Peyer's patch (tissue), 4 donors: ENCODE measurements around the gene ATP1A2. TPM values are rescaled to one million over a fixed set of nuclear protein-coding genes. Genes with fewer than 3 reads are reported as not detected.

Experiments used
- DNase-seq, 3 donors: peaks; one replicate each; pipeline ENCODE4 v3.0.0-alpha.2; 2017 to 2019
- H3K27ac ChIP-seq, 4 donors: fragments of 200-600 bp; sonication (generic); one replicate each; pipeline ENCODE4 v1.5.1; 2016 to 2019
- H3K27me3 ChIP-seq, 2 donors: fragments of 200-600 bp; sonication (generic); one replicate each; pipeline ENCODE4 v1.5.1; 2019
- H3K36me3 ChIP-seq, 3 donors: fragments of 200-600 bp; sonication (generic); one replicate each; pipeline ENCODE4 v1.5.1; 2016 to 2019
- H3K4me1 ChIP-seq, 4 donors: fragments of 200-600 bp; sonication (generic); one replicate each; pipeline ENCODE4 v1.5.1; 2016 to 2019
- H3K4me3 ChIP-seq, 4 donors: fragments of 200-600 bp; sonication (generic); 1 replicate in 3 of 4; 2 replicates in 1 of 4; pipeline ENCODE4 v1.5.1; 2016 to 2019; ENCODE audit warnings: mild to moderate bottlenecking in 1 of 4
- H3K9me3 ChIP-seq, 4 donors: fragments of 200-600 bp; sonication (generic); one replicate each; pipeline ENCODE4 v1.5.1; 2016 to 2019; ENCODE audit warnings: mild to moderate bottlenecking in 1 of 4
- POLR2A ChIP-seq, 2 donors: fragments of 450-650 bp; IDR thresholded peaks; one replicate each; pipeline ENCODE4 v1.5.1; 2017; ENCODE audit warnings: antibody characterized with exemption in 2 of 2, mild to moderate bottlenecking in 2 of 2, moderate library complexity in 2 of 2
- total RNA-seq, 4 donors: library from RNA; depleted of rRNA; stranded (reverse); fragments of >200 nt; gene quantifications; one replicate each; pipeline ENCODE4 v1.1.0, GENCODE V29; 2016
- TF ChIP-seq, protein P1 (sequence below), 6 experiments: fragments of 450-650 bp in 4 of 6; fragments of 200-600 bp in 2 of 6; sonication (generic) in 1 of 6; IDR thresholded peaks; one replicate each; pipeline ENCODE4 v1.5.1; 2017 to 2019; ENCODE audit warnings: antibody characterized with exemption in 6 of 6, mild to moderate bottlenecking in 3 of 6, moderate library complexity in 1 of 6

Gene ATP1A2
- 1 to 10 TPM; 2.3 to 7.4 (median 6.0) TPM for total RNA-seq

DNA sequence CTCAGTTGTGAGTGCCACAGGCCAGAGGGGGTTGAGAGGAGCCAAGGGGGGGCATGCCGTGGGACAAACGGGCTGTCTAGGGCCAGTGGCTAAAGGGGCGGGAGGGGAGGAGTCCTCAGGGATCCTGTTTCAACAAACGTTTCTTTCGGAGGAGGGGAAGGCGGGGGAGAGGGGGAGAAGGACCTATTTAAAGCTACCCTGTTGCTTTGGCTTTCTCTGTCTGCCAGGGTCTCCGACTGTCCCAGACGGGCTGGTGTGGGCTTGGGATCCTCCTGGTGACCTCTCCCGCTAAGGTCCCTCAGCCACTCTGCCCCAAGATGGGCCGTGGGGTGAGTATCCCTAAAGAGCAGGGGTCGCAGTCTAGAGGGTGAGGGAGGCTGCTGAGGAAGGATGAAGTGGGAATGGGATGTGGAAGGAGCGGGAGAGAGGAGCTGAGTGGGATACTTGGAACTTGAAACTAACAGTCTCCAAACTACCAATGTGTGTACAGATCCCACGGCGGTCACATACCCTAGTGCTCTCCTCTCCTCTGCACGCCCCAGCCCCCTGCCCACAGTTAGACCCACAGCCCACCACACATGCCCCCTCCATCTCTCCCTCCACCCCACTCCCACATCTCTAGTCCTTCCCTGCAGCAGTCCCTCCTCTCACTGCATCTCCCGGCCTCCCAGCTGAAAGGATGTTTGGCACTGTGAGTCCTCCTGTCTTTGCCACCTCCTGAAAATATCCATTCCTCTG is at the start of gene ATP1A2:
ATP1A2 (plus strand) TSS at position 215 of the 738 bp plus-strand sequence; CDS start at position 318, 103 bp downstream.
- Histone ChIP-seq H3K27ac (peak within 1 kb of the TSS in 2 of 4 donors; percentile 43 to 51), H3K36me3 (no peaks in the 10 kb centered on the region), H3K9me3 (no peaks in the 10 kb centered on the region), H3K4me1 (no peaks in the 10 kb centered on the region), H3K4me3 (peak within 1 kb of the TSS in 1 of 4 donors; percentile 36), H3K27me3 (no peaks in the 10 kb centered on the region)
- no peak for TF ChIP-seq POLR2A (IDR thresholded peaks at IDR 0.05)
- TF ChIP-seq, protein P1, sequence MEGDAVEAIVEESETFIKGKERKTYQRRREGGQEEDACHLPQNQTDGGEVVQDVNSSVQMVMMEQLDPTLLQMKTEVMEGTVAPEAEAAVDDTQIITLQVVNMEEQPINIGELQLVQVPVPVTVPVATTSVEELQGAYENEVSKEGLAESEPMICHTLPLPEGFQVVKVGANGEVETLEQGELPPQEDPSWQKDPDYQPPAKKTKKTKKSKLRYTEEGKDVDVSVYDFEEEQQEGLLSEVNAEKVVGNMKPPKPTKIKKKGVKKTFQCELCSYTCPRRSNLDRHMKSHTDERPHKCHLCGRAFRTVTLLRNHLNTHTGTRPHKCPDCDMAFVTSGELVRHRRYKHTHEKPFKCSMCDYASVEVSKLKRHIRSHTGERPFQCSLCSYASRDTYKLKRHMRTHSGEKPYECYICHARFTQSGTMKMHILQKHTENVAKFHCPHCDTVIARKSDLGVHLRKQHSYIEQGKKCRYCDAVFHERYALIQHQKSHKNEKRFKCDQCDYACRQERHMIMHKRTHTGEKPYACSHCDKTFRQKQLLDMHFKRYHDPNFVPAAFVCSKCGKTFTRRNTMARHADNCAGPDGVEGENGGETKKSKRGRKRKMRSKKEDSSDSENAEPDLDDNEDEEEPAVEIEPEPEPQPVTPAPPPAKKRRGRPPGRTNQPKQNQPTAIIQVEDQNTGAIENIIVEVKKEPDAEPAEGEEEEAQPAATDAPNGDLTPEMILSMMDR (IDR thresholded peaks at IDR 0.05), result no peak
- DNase-seq, result no peak

DNA sequence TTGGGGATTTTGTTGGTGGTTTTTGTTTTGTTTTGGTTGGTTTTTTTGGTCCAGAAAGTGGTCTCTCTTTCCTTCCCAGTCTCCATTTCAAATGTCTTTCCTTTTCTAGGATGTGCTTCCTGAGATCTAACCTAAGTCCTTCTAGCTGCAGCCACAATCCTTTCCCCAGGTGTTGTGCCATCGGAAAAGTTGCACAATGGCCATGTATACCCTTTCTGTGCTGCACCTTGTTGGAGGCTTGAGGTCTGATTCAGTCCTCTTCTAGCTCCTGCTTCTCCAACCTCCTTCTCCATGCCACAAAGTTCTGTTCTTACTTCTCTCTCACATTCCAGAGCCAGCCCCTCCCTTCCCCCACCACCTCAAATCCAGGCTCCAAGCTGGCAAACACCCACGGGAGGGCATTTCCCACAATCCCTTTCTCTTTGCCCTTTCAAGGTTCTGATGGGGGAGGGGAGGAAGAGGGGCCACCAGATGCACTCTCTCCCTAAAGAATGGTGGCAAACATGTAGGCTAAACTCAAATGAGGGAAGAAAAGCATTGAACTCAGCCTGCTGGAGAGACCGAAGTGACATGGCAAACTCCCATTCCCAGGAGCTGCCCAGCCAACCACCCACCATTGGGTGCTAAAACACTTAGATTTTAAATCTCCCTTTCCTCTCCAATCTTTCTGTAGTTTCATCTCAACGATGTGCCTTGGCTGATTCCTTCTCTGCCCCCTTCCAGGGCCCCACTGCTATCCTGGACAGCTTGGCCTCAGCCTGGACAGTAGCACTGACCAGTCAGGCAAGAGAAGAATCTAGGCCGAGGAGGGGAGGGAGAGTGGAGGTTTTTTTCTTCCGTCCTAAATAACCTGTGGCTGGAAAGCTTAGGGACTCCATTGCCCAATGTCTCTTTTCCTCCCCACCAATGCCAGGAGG is 48.5 kb upstream of the ATP1A2 start:
- DNase-seq, result no peak
- H3K36me3 ChIP-seq, result no peaks in the 10 kb centered on the region
- TF ChIP-seq, protein P1 (IDR thresholded peaks at IDR 0.05), result no peak
- no peak overlapping the region for H3K27ac ChIP-seq
- no peaks in the 10 kb centered on the region for H3K9me3 ChIP-seq
- H3K4me3 ChIP-seq, result no peak overlapping the region
- no peaks in the 10 kb centered on the region for H3K27me3 ChIP-seq
- H3K4me1 ChIP-seq, result peaks cover 0 to 8% (median 4%) of the 10 kb centered on the region in 4 donors

DNA sequence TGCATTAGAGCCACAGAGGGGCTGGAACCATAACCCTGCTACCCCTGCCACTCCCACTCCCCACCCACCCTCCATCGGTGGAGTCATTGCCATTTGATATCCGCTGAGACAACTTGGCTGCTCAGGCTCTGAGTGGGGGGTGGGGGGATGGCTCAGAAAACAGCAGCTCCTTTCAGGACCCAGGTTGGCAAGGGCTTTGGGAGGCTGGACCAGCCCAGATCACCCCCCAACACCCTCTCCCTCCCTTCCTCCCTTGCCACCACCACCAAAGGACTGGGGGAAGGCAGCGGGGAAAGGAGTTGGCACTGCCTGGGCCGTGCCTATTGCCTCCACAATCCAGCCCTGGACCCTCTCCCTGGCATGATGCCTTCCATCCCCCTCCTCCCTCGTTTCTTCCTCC is 47.3 kb upstream of the ATP1A2 start:
- Histone ChIP-seq H3K36me3 (no peaks in the 10 kb centered on the region), H3K9me3 (no peaks in the 10 kb centered on the region), H3K27ac (no peak overlapping the region), H3K27me3 (no peaks in the 10 kb centered on the region), H3K4me1 (peaks cover 0 to 8% (median 4%) of the 10 kb centered on the region in 4 donors), H3K4me3 (no peak overlapping the region)
- TF ChIP-seq, protein P1 (IDR thresholded peaks at IDR 0.05), result no peak
- TF ChIP-seq POLR2A (IDR thresholded peaks at IDR 0.05), result no peak
- DNase-seq, result no peak

DNA sequence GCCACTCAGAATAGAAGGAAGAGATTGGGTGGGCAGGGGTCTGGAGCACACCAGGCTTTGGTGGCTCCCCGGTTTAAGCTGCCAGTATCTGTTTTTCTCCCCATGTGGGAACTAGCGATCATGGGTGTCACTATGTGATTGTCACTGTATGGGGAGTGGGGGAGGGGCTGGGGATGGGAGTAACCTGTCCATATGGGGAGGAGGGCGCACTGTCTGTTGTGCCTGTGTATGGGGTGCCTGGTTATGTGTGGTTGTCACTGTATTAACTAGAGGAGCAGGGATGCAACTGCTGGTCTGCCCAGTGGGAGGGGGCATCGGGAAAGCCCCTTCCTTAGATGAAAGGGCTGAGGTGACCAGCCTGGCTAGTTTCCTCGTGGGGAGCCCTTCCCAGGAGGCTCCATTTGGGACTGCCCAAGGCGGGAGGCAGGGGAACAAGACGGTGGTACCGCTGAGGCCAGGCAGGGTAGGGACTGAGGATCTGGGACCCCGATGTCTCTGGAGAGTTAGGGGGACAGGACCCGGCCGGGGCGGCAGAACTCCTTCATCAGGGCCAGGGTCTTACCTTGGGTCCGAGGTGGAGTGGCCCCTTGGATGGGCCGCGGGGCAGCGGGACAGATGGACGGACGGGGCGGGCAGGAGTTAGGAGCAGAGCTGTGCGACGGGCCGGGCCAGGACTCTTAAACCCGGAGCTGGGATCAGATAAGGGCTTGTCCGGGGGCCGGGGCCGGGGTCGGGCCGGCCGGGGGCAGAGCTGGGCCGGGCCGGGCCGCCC is 45.9 kb upstream of the ATP1A2 start, which contains the start of gene KCNJ10:
KCNJ10 (minus strand) TSS at position 701 of the 772 bp plus-strand sequence. CDS start 27,628 bp downstream, outside the sequence.
- Histone ChIP-seq H3K4me1 (peaks cover 0 to 8% (median 4%) of the 10 kb centered on the region in 4 donors), H3K4me3 (peak within 1 kb of the TSS; percentile 42 to 55 (median 53)), H3K9me3 (no peaks in the 10 kb centered on the region), H3K27ac (no peak within 1 kb of the TSS), H3K36me3 (no peaks in the 10 kb centered on the region), H3K27me3 (no peaks in the 10 kb centered on the region)
- no peak for DNase-seq
- TF ChIP-seq, protein P1 (IDR thresholded peaks at IDR 0.05), result no peak
- no peak for TF ChIP-seq POLR2A (IDR thresholded peaks at IDR 0.05)
